WTC11 (cell line): Measurements from ENCODE around the gene RSPH10B2. TPM values are rescaled to one million over a fixed set of nuclear protein-coding genes. Genes with fewer than 3 reads are reported as not detected.
"Not testable (repeated sequence)": the region's sequence is repeated elsewhere in the genome, so short reads cannot be mapped to it uniquely, and the experiment has no call there.

Experiments used
- ATAC-seq: fragments of 200-7000 bp; cut with Tn5 transposase; 2 replicates; pipeline ENCODE4 v1.10.0; 2021; ENCODE audit warnings: mild to moderate bottlenecking, moderate library complexity
- CTCF ChIA-PET: fragments of 300-600 bp; sonication (Branson Sonifier 250); formaldehyde crosslinking; loops from one replicate; lab custom pipeline; 2021; ENCODE audit warnings: antibody characterized with exemption; lab: Charles Lee
- POLR2A ChIA-PET: fragments of 350-600 bp; sonication (Branson Sonifier 250); formaldehyde crosslinking; loops from one replicate; lab custom pipeline; 2021; ENCODE audit warnings: antibody characterized with exemption; lab: Charles Lee
- DNase-seq: peaks from one replicate; pipeline ENCODE4 v3.0.0; 2021; ENCODE audit warnings: low spot score
- H3K27ac Mint-ChIP-seq: 2 replicates; pipeline ENCODE4 v1.8.0; 2021; ENCODE audit warnings: mixed read lengths
- H3K27me3 Mint-ChIP-seq: 2 replicates; pipeline ENCODE4 v1.8.0; 2021; ENCODE audit warnings: low read depth, mild to moderate bottlenecking, moderate library complexity, mixed read lengths
- H3K36me3 Mint-ChIP-seq: 2 replicates; pipeline ENCODE4 v1.8.0; 2021; ENCODE audit warnings: mixed read lengths
- H3K4me1 Mint-ChIP-seq: 2 replicates; pipeline ENCODE4 v1.8.0; 2022; ENCODE audit warnings: mixed read lengths
- H3K4me3 Mint-ChIP-seq: 2 replicates; pipeline ENCODE4 v1.8.0; 2021; ENCODE audit warnings: mild to moderate bottlenecking, moderate library complexity, mixed read lengths
- H3K9me3 Mint-ChIP-seq: 2 replicates; pipeline ENCODE4 v1.8.0; 2021; ENCODE audit warnings: mixed read lengths
- AFF4 ChIP-seq: sonication (generic); formaldehyde crosslinking; IDR thresholded peaks from 2 replicates; pipeline ENCODE4 v1.8.1; 2023; ENCODE audit warnings: mild to moderate bottlenecking, missing genetic modification reagents, borderline replicate concordance
- ARID4B ChIP-seq: sonication (generic); formaldehyde crosslinking; IDR thresholded peaks from 2 replicates; pipeline ENCODE4 v1.8.0; 2023; ENCODE audit warnings: missing genetic modification reagents, mild to moderate bottlenecking, borderline replicate concordance
- E2F4 ChIP-seq: sonication (generic); formaldehyde crosslinking; IDR thresholded peaks from 2 replicates; pipeline ENCODE4 v1.8.1; 2022; ENCODE audit warnings: low read depth, mild to moderate bottlenecking, moderate library complexity, missing genetic modification reagents, borderline replicate concordance
- FOXP1 ChIP-seq: sonication (generic); formaldehyde crosslinking; IDR thresholded peaks from 2 replicates; pipeline ENCODE4 v1.8.0; 2022; ENCODE audit warnings: missing genetic modification reagents, mild to moderate bottlenecking, moderate library complexity, borderline replicate concordance
- HMGA2 ChIP-seq: fragments of 250-450 bp; sonication (Bioruptor Pico); IDR thresholded peaks from 2 replicates; pipeline ENCODE4 v1.4.0; 2021; ENCODE audit warnings: mild to moderate bottlenecking, moderate library complexity
- KAT7 ChIP-seq: sonication (generic); formaldehyde crosslinking; IDR thresholded peaks from 2 replicates; pipeline ENCODE4 v1.8.1; 2023; ENCODE audit warnings: missing genetic modification reagents, mild to moderate bottlenecking, borderline replicate concordance
- NFE2L1 ChIP-seq: sonication (generic); formaldehyde crosslinking; IDR thresholded peaks from 2 replicates; pipeline ENCODE4 v1.8.1; 2023; ENCODE audit warnings: missing genetic modification reagents
- NFYB ChIP-seq: sonication (generic); formaldehyde crosslinking; conservative IDR thresholded peaks from 2 replicates; pipeline ENCODE4 v1.8.0; 2022; ENCODE audit warnings: low read depth, missing genetic modification reagents
- NR2C2 ChIP-seq: sonication (generic); formaldehyde crosslinking; IDR thresholded peaks from 2 replicates; pipeline ENCODE4 v1.8.0; 2022; ENCODE audit warnings: mild to moderate bottlenecking, missing genetic modification reagents
- OVOL2 ChIP-seq: fragments of 250-450 bp; sonication (Bioruptor Pico); IDR thresholded peaks from 2 replicates; pipeline ENCODE4 v1.9.0; 2021; ENCODE audit warnings: mild to moderate bottlenecking, borderline replicate concordance
- USF2 ChIP-seq: sonication (generic); formaldehyde crosslinking; IDR thresholded peaks from 2 replicates; pipeline ENCODE4 v1.8.1; 2023; ENCODE audit warnings: mild to moderate bottlenecking, missing genetic modification reagents, moderate library complexity
- ZBTB21 ChIP-seq: sonication (generic); formaldehyde crosslinking; IDR thresholded peaks from 2 replicates; pipeline ENCODE4 v1.8.1; 2023; ENCODE audit warnings: mild to moderate bottlenecking, missing genetic modification reagents, borderline replicate concordance
- ZNF423 ChIP-seq: fragments of 250-450 bp; sonication (Bioruptor Pico); IDR thresholded peaks from 2 replicates; pipeline ENCODE4 v2.1.2; 2022; ENCODE audit warnings: mild to moderate bottlenecking, moderate library complexity
- total RNA-seq: library from RNA; stranded (reverse); gene quantifications from 3 replicates; pipeline ENCODE4 v1.2.3, GENCODE V29; 2021

RSPH10B2 gene
- total RNA-seq, 1 experiment from 2014 or later: 0.44 TPM

- H3K4me1 Mint-ChIP-seq, CTCF ChIA-PET: not testable (repeated sequence)
- TF ChIP-seq NR2C2 (CRISPR knock-in tag) (0 out of 2 replicates have a peak, but pooled peaks have one; percentile 55), ZNF423 (CRISPR knock-in tag) (peak; percentile 67)
Observed at GRCh38 chr7:6826151-6826550, 72.2 kb downstream of the RSPH10B2 start, which contains the start of gene CCZ1B. Gene CCZ1B (minus strand): TSS chr7:6826275. CDS start chr7:6826197, 78 bp downstream.

GRCh38 chr7:6827180-6827579 lies 73.3 kb downstream of the RSPH10B2 start:
- H3K4me3 Mint-ChIP-seq: peak overlapping the region; percentile 55
- TF ChIP-seq NFYB (CRISPR knock-in tag) (peak; percentile 41; the same call in 1 of the 2 replicates), USF2 (CRISPR knock-in tag) (peak; percentile 64)
- H3K27me3 Mint-ChIP-seq: peaks cover 11% of the 10 kb centered on the region
- POLR2A ChIA-PET, H3K4me1 Mint-ChIP-seq, H3K9me3 Mint-ChIP-seq, CTCF ChIA-PET, H3K36me3 Mint-ChIP-seq: not testable (repeated sequence)
- peak; percentile 59 for ATAC-seq
- DNase-seq: peak; percentile 69
- peak overlapping the region; percentile 75; the same call in 1 of the 2 replicates for H3K27ac Mint-ChIP-seq

More at GRCh38 chr7:6826151-6826550, 72.2 kb downstream of the RSPH10B2 start, which contains the start of gene CCZ1B:
- H3K9me3 Mint-ChIP-seq, H3K36me3 Mint-ChIP-seq, H3K27me3 Mint-ChIP-seq, POLR2A ChIA-PET: not testable (repeated sequence)
- Mint-ChIP-seq H3K4me3 (peak within 1 kb of the TSS; percentile 85), H3K27ac (peak within 1 kb of the TSS; percentile 97)
- ATAC-seq: peak; percentile 85
- DNase-seq: peak; percentile 89

- DNase-seq, POLR2A ChIA-PET, H3K36me3 Mint-ChIP-seq, H3K9me3 Mint-ChIP-seq, H3K27ac Mint-ChIP-seq, ATAC-seq, H3K4me3 Mint-ChIP-seq, CTCF ChIA-PET, H3K4me1 Mint-ChIP-seq: not testable (repeated sequence)
- H3K27me3 Mint-ChIP-seq: peaks cover 11% of the 10 kb centered on the region
Observed at GRCh38 chr7:6829616-6830015, 75.7 kb downstream of the RSPH10B2 start.

- H3K27ac Mint-ChIP-seq, H3K4me3 Mint-ChIP-seq, DNase-seq, H3K4me1 Mint-ChIP-seq, H3K36me3 Mint-ChIP-seq, ATAC-seq, CTCF ChIA-PET, POLR2A ChIA-PET, H3K9me3 Mint-ChIP-seq: not testable (repeated sequence)
- H3K27me3 Mint-ChIP-seq: peaks cover 11% of the 10 kb centered on the region
Observed at GRCh38 chr7:6830026-6830425, 76.1 kb downstream of the RSPH10B2 start.

- POLR2A ChIA-PET: no interaction called here
- DNase-seq (no peak), ATAC-seq (no peak)
- Mint-ChIP-seq H3K27ac (no peak overlapping the region), H3K4me3 (no peak overlapping the region), H3K27me3 (peaks cover 11% of the 10 kb centered on the region), H3K9me3 (no peaks in the 10 kb centered on the region), H3K36me3 (no peaks in the 10 kb centered on the region), H3K4me1 (peaks cover 2% of the 10 kb centered on the region; the same call in 1 of the 2 replicates)
- CTCF ChIA-PET: no interaction called here
- TF ChIP-seq KAT7: no peak
- TF ChIP-seq ARID4B (CRISPR knock-in tag): no peak
- no peak for TF ChIP-seq E2F4 (CRISPR knock-in tag)
- no peak for TF ChIP-seq NFE2L1 (CRISPR knock-in tag)
- no peak for TF ChIP-seq AFF4 (CRISPR knock-in tag)
- TF ChIP-seq FOXP1 (CRISPR knock-in tag): no peak
- TF ChIP-seq ZBTB21: no peak
- TF ChIP-seq HMGA2 (CRISPR knock-in tag): no peak
- TF ChIP-seq OVOL2 (CRISPR knock-in tag): no peak
Observed at GRCh38 chr7:6831018-6831725, 77.3 kb downstream of the RSPH10B2 start.
